SH-SY5Y (cell line): ENCODE results near the gene PRRT1.

Experiments
- GATA2 ChIP-seq: IDR thresholded peaks from 2 replicates; pipeline ENCODE4 v1.6.1; 2011; ENCODE audit warnings: mild to moderate bottlenecking, low read depth, low read length
- GATA3 ChIP-seq: IDR thresholded peaks from 2 replicates; pipeline ENCODE4 v1.6.1; 2011; ENCODE audit warnings: low read depth, mild to moderate bottlenecking, low read length, moderate library complexity

- TF ChIP-seq GATA3 (no peak), GATA2 (no peak)
Measured at GRCh38 chr6:32200711-32201475, 49.2 kb upstream of the PRRT1 start.
